HG02973 (cell line): ENCODE data around the gene TUBB2A.
"Not testable (repeated sequence)": the region's sequence is repeated elsewhere in the genome, so short reads cannot be mapped to it uniquely, and the experiment has no call there.

Source experiments
- ATAC-seq: cut with Tn5 transposase; IDR thresholded peaks from one replicate; pipeline ENCODE4 v1.9.1; 2021; ENCODE audit warnings: moderate library complexity; ENCODE audit not compliant: unreplicated experiment

TUBB2A gene

DNA sequence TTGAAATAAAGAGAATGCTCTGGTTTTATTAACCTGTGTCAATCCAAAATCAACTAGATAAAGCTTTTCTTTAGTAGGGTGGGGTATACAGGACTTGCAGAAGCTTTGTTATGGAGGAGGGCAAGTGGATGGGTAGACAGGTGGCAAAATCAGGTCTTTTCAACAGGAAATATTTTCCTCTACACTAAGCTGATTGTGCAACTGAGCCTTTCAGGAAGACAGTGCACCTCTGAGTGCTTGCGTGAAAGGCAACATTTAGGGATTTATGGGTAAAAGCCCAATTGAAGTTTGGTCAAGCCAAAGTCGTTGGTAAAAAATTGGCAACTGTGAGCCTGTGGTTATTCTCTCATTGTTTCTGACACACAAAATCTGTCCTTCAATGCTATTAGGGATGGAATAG is 23.8 kb upstream of the TUBB2A start:
- no peak for ATAC-seq

DNA sequence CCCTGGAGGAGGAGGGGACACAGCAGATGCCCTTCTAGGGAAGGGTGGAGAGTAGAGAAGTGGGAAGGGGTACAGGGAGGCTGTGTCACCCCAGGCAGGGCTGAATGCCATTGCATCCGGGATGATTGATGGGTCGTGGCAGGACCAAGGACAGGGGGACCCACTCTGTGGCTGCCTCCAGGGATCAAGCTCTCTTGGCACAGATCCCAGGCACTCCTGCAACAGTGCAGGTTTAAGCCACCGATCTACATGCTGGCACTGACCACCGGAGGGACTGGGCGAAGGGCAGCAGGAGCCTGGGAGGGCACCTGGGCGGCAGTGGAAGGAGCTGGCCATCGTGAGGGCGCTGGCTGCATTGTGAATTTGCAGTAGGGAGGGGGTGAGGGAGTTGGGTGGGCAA is 22.6 kb upstream of the TUBB2A start:
- not testable (repeated sequence) for ATAC-seq

DNA sequence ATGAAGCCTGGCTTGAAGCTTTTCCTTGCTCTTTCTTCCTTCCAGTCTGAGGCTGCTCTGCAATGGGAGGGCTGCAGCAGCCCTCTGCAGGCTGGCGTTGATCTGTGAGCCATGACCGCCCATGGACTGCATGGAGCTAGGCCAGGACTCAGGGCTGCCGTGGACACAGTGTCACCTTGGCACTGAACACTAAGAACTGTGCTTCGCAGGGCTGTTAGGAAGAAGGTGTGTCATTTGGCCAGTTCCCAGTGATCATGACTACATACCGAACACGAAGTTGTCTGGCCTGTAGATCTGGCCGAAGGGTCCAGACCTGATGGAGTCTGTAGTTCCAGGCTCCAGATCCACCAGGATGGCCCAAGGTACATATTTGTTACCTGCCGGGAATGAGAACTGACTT is 21.3 kb upstream of the TUBB2A start:
- ATAC-seq: not testable (repeated sequence)

DNA sequence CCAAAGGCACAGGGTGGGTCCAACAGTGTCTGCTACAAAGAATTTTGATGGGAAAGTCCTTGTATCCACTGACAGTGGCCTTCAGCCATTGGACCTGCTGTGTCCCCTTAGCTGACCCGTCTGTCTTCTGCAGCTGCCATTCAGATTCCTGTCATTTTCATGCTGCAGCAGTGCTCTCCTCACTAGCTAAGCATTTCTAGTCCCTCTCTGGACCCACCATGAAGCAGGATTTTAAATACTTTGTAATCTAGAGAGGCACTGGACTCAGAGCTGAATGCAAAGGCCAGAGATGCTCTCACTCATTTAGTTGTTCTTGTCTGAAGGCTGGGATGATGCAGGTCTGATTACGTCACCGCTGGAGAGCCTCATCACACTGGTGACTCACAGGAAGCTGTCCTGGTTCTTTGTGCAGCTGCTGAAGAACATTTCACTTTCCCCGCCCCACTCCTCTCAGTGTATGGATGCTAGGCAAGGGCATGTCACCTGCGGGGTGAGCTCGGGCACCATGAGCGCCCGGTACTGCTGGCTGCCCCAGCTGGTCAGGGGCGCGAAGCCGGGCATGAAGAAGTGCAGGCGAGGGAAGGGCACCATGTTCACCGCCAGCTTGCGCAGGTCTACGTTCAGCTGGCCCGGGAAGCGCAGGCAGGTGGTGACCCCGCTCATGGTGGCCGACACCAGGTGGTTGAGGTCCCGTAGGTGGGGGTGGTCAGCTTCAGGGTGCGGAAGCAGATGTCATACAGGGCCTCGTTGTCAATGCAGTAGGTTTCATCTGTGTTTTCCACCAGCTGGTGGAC is 19.4 kb upstream of the TUBB2A start:
- ATAC-seq: no peak

DNA sequence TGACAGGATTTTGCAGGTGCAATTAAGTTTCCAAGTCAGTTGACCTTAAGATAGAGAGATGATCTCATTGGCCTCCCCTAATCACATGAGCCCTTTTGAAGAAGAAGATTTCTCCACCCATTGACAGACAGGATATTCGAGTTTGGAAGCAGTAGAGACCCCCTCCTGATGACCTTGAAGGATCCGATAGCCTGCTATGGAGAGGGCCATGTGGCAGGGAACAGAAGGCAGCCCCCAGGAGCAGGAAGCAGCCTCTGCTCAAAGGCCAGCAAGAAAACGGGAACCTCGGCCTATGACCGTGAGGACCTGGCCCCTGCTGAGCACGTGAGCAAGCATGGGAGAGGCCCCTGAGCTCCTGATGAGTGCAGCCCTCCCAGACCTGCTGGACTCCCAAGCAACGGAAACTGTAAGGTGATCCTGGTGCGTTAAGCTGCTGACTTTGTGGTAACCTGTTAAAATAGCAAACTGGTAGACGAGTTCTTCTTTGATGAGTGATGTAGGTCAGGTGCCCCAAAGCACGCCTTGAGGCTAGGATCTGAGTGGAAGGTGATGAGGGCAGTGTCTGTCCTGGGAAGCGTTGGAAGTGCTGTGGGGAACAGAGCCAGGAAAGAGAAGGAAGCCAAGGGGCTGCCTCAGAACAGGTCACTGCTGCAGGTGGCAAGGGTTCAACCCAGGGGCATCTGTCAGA is 18.5 kb upstream of the TUBB2A start:
- no peak for ATAC-seq

DNA sequence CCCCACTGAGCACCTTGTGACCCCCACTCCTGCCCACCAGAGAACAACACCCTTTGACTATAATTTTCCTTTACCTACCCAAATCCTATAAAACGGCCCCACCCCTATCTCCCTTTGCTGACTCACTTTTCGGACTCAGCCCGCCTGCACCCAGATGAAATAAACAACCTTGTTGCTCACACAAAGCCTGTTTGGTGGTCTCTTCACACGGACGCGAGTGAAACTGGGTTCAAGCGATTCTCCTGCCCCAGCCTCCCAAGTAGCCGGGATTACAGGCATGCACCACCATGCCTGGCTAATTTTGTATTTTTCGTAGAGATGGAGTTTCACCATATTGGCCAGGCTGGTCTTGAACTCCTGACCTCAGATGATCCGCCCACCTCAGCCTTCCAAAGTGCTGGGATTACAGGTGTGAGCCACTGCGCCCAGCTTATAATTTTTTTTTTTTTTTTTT is 16.3 kb upstream of the TUBB2A start:
- ATAC-seq: not testable (repeated sequence)

DNA sequence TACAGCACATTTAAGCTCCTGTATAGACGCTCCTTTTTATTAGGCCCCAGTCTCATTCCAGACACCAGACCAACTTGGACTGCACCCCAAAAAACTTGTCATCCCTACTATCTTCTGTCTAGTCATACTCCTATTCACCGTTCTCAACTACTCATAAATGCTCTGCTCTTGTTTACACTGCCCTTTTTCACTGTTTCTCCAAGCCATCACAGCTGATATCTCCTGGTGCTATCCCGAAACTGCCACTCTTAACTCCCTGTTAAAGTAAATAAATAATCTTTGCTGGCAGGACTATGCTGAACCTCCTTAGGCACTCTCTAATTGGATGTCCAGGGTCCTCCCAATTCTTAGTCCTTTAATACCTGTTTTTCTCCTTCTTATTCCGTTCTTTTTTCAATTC is 15.4 kb upstream of the TUBB2A start:
- not testable (repeated sequence) for ATAC-seq

DNA sequence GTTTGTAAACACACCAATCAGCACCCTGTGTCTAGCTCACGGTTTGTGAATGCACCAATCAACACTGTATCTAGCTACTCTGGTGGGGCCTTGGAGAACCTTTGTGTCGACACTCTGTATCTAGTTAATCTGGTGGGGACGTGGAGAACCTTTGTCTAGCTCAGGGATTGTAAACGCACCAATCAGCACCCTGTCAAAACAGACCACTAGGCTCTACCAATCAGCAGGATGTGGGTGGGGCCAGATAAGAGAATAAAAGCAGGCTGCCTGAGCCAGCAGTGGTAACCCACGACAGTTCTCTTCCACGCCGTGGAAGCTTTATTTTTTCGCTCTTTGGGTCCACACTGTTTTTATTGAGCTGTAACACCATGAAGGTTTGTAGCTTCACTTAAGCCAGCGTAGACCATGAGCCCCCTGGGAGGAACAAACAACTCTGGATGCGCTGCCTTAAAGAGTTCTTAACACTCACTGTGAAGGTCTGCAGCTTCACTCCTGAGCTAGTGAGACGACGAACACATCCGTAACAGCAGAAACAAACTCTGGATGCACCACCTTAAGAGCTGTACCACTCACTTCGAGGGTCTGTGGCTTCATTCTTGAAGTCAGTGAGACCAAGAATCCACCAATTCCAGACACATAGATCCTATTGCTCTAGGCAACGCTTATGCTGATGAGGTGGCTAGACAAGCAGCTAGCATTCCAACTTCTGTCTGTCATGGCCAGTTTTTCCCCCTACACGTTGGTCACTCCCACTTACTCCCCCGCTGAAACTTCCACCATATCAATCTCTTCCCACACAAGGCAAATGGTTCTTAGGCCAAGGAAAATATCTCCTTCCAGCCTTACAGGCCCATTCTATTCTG is 14.2 kb upstream of the TUBB2A start:
- not testable (repeated sequence) for ATAC-seq

DNA sequence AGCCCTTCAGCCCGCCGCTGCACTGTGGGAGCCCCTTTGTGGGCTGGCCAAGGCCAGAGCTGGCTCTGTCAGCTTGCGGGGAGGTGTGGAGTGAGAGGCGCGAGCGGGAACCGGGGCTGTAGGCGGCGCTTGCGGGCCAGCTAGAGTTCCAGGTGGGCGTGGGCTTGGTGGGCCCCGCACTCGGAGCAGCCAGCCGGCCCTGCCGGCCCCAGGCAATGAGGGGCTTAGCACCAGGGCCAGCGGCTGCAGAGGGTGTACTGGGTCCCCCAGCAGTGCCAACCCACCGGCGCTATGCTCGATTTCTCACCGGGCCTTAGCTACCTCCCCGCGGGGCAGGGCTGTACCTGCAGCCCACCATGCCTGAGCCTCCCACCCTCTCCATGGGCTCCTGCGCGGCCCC is 13.3 kb upstream of the TUBB2A start:
- ATAC-seq: not testable (repeated sequence)

DNA sequence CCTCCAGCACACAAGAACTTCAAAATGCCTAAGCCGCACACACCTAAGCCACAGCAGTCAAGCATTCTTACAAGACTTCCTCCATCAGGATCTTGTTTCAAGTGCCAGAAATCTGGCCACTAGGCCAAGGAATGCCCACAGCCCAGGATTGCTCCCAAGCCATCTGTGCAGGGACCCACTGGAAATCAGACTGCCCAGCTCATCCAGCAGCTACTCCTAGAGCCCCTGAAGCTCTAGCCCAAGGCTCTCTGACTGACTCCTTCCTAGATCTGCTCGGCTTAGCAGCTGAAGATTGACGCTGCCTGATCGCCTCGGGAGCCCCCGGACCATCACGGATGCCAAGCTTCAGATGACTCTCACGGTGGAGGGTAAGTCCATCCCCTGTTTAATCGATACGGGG is 10.7 kb upstream of the TUBB2A start:
- not testable (repeated sequence) for ATAC-seq

DNA sequence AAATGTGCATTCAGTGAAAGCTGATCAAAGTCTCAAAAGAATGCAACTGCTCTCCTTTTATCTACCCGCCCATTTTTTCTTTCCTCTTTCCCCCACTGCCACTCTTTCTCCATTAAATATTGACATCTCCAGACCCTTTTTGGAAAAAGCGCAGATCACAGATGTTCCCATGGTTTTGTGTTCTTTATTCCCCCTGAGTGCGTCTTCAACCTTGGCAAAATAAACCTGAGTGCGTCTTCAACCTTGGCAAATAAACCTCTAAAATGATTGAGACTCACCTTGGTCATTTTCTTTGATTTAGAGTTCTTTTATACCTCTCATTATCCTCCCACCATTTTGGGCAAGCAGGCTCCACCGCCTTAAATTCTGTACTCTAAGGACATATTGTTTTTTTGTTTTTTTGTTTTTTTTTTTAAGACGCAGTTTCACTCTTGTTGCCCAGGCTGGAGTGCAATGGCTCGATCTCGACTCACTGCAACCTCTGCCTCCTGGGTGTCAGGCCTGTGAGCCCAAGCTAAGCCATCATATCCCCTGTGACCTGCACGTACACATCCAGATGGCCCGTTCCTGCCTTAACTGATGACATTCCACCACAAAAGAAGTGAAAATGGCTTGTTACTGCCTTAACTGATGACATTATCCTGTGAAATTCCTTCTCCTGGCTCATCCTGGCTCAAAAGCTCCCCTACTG is 9.3 kb upstream of the TUBB2A start:
- not testable (repeated sequence) for ATAC-seq

DNA sequence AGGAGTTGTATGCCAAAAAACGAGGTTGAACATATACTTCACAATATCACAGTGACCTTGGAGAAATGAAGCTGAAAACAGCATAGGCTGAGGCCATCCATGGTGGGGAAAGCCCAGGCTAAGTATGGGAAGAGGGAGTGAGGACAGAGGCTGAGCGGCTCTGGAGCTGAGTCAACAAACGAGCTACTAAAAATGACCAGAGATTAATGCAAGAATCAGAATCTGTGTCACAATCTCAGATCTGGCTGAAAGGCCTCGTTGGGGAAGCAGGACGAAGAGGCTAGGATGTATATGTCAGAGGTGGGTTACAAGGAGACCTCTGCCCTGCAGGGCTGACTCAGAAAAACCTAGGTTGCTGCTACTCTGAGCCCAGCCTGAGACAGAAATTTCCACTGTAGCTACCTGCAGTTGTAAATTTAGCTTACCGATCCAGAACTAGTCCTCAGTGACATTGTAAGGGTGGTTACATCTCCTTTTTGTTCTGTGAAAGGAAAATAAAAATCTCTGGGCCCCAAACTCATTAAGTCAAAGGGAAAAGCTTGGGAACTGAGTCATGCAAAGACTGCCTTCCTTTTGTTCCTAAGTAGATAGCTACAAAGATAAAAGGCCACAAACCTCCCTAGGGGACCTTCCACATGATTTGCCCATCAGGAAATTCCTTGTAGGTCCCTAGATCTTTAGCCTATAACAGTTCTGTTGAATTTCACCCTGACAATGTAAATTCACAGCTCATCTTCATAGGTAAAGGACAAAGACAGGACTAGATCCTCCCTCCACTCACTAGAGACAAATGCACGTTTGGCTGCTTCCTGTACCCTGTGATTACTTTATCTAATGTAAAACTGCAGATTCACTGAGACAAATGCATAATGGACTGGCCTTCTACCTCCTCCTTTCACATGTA is 8.5 kb upstream of the TUBB2A start:
- ATAC-seq: no peak

DNA sequence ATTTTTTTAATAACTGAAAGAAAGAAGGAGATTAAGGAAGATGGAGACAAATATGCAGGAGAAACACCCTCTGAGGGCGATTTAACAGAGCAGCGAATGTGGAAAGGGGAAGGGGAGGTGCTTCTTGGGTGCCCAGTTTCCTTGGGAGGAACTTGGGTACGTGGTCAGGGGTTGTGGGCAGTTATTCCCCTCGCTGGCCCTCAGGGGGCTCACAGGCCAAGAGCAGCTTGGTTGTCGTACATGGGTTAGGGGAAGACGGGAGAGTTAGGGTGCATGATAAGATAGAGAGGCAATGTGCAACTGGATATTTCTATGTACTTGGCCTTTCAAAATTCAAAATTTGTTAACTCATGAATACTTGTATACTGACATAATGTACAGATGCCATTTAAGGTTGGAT is 7.0 kb upstream of the TUBB2A start:
- no peak for ATAC-seq

DNA sequence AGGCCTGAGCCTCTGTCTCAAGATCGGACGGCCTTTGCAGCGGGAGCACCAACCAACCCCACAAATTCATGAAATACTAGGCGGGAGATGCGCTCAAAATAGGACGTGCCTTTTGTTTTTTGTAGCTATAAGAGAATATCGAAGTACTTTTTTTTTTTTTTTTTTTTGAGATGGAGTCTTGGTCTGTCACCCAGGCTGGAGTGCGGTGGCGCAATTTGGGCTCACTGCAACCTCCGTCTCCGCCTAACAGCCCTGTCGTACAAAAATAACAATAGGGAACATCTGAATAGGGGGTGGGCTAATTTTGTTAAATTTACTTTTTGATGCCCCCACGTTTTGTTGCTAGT is 5.9 kb upstream of the TUBB2A start:
- no peak for ATAC-seq

DNA sequence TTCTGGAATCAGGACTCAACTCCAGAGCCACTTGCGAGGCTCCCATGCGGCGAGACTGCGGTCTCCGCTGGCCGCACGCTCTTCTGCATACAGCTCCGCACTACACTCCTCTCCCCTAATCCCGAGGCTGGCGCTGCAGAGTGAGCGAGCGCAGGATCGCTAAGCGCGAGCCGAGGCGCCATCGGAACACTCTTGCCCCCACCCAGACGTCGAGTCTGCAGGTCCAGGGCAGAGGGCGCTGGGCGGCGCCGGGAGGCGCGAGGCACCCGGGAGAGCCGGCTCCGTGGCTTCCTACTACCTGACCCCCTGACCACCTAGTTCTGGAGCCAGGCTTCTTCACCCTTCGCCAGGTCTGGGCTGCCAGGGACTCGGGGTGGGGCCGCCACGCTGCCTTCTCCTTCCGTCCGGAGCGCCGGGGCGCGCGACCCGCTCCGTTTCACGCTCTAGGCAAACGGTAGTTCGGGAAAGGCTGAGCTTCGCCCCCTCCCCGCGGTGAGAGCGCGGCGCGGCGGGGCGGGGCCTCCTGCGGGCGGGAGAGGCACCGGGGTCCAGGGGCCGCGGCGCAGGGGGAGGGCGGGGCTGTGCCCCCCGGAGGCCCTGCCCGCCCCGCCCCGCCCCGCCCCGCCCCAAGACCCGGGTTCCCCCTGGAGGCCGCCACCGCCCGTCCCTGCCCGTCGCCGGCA is 5.4 kb upstream of the TUBB2A start:
- peak; percentile 70 for ATAC-seq

DNA sequence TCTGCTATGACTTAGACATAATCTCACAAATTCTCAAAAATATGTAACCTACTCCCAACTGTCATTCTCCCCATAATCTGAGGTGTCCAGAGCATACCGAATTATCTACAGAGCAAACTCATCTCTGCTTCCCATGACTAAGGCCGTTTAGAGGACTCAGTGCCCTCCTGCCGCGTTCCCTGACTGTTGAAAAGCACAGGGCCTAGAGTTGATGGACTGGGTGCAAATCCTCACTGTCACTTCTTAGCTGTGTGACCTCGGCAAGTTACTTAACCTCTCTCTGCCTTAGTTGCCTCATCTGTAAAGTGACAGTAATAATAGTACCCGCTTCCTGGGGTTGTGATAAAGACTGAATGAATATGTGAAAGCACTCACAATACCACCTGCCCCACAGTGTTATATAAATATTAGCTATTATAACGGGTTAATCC is 4.7 kb upstream of the TUBB2A start:
- ATAC-seq: no peak

DNA sequence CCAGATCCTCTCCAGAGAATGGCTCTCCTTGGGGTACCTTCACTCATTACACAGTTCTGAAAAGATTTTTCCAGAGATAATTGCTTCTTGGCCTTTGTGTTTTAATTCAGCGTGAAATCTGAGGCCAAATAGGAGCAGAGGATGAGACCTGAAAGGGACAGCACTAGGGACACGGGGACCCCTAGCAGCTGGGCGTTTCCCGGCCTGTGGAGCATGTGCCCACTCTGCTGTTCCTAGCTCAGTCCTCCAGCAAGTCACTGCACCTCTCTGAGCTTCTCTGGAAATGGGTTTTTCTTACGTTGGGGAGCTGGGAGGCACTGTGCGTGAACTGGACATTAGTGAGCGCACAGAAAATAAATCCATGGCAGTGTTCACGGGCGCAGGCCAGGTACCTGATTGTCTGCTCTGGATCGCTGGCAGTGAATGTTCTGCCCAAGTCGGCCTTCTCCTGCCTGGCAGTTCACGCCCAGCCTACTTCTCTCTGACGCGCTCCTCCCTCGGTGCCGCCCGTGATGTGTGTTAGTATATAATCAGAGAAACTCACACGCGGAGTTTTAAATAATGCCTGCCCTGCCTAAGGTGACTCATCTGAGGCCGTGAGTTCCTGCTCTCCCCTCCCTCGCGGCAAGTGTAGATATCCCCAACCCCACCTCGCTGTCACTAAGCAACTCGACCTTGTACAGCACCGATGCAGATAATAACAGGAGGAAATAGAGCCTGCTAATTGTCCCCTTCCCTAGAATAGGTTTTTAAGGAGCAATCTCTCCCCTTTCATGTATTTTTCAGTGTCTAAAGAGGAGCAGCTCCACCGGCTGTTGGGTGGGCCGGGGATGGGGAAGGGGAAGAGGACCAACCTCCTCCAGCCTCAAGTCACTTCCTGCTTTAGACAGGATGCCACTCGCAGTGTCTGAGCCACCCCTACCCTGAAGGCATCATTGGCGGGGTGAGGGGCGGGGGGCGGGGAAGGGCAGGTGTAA is 2.7 kb upstream of the TUBB2A start:
- ATAC-seq: no peak
